ENCODE results near the gene CABYR.
"Not testable (repeated sequence)": the region's sequence is repeated elsewhere in the genome, so short reads cannot be mapped to it uniquely, and the experiment has no call there.

CABYR gene

DNA sequence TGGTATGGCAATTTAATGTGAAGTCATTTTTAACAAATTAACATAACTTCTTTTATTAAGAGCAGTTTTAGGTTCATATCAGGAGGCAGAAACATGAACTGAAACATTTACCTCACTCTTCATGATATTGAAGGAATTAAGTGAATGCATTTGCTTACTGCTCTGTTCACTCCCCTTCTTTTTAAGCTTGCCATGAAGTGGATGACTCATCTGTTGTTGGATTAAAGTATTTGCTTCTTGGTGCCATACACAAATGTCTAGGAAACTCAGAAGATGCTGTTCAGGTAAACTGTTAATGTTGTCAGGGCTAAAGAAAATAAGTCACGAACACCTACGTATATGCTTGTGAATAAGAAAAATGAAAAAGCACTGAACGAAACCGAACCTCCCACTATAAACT, 10.2 kb upstream of the CABYR start:
- DNase-seq (ENCODE audit: low read depth, low spot score), result no peak

DNA sequence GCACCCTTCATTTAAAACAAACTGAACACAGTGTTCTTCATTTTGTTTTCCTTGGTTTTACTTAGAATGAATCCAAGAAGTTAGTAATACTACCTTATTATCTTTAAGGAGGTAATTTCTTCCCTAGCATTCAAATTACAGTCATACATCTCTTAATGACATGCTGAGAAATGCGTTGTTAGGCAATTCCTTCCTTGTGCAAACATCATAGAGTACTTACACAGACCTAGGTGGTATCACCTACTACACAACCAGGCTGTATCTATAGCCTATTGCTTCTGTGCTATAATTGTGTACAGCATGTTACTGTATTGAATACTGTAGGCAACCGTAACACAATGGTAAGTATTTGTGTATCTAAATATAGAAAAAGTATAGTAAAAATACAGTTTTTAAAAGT, 8.4 kb upstream of the CABYR start:
- DNase-seq (ENCODE audit: low read depth, low spot score), result no peak

- no peak for DNase-seq (ENCODE audit: low read depth, low spot score)
These were observed 1.9 kb upstream of the CABYR start for GRCh38 chr18:24136967-24137373.

DNA sequence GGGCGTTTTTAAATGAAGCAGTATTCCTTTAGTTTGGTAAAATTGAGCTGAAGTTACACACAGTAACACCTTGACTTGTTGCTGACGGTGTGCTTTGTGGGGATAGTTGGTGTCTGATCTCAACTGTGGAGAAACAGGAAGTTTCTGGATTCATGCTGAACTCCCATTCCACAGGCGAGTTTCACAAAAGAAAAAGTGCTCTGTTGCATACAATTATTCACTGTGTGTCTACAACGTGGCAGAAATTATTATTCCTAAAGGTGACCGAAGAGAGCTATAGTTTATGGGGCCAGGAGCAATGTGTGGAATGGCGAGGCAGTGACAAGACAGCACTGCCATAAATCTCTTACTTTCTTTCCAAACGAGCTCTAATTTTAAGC, 463 bp upstream of the CABYR start:
- no peak for DNase-seq (ENCODE audit: low read depth, low spot score)

DNA sequence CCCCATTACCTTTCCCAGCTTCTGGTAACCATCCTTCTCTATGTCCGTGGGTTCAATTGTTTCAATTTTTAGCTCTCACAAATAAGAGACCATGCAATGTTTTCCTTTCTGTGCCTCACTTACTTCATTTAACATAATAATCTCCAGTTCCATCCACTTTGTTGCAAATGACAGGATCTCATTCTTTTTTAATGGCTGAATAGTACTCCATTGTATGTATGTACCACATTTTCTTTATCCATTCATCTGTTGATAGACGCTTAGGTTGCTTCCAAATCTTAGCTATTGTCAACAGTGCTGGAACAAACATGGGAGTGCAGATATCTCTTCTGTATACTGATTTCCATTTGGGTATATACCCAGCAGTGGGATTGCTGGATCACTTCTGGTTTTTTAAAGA, 1.8 kb downstream of the CABYR start:
- no peak for DNase-seq (ENCODE audit: low read depth, low spot score)

DNA sequence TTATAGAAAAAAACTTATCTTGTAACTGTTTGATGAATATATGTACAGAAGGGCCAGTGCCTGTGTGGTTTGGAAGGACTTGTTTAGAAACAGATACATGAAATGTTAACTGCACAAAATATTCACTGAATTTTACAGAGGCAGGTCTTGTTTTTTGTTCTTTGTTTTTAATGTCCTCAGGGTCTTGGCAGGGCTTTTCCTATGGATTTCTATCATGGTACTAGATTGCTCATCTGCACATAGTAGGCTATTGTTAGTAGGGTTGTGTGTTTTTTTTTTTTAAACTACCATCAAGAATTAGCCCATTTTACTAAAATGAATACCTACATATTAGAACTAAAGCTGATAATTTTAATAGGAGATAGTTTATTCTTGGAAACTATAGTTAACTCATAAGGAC, 3.5 kb downstream of the CABYR start:
- no peak for DNase-seq (ENCODE audit: low read depth, low spot score)

GRCh38 chr18:24149591-24149990, 10.7 kb downstream of the CABYR start:
- DNase-seq (ENCODE audit: low read depth, low spot score), result not testable (repeated sequence)

GRCh38 chr18:24153397-24153796, 14.5 kb downstream of the CABYR start:
- DNase-seq (ENCODE audit: low read depth, low spot score), result no peak

GRCh38 chr18:24157855-24158254, 19.0 kb downstream of the CABYR start:
- DNase-seq (ENCODE audit: low read depth, low spot score), result no peak

GRCh38 chr18:24160086-24160485, 21.2 kb downstream of the CABYR start:
- no peak for DNase-seq (ENCODE audit: low read depth, low spot score)

GRCh38 chr18:24161304-24161703, 22.4 kb downstream of the CABYR start:
- no peak for DNase-seq (ENCODE audit: low read depth, low spot score)

DNA sequence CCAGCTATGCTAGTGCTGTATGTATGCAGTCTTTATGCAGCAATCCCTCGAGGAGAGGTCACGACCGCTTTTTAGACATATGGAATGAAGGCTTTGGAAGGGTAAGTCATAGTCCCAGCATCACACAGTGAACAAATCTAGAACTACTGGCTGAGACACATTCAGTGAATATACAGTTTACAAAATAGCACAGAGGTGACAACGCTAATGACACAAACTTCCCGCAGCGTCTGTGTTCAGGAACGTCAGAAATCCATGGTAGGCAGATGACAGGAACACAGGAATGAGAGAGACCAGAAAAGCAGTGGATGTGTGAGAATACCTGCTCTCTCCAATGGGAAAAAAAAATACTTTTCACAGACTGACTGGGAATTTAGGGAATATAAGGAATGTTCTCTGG, 29.6 kb downstream of the CABYR start:
- no peak for DNase-seq (ENCODE audit: low read depth, low spot score)

GRCh38 chr18:24170360-24170759, 31.5 kb downstream of the CABYR start:
- no peak for DNase-seq (ENCODE audit: low read depth, low spot score)

- DNase-seq (ENCODE audit: low read depth, low spot score), result no peak
These were observed 35.1 kb downstream of the CABYR start for GRCh38 chr18:24173997-24174396.

GRCh38 chr18:24176727-24177416, 38.0 kb downstream of the CABYR start:
- DNase-seq (ENCODE audit: low read depth, low spot score), result no peak

DNA sequence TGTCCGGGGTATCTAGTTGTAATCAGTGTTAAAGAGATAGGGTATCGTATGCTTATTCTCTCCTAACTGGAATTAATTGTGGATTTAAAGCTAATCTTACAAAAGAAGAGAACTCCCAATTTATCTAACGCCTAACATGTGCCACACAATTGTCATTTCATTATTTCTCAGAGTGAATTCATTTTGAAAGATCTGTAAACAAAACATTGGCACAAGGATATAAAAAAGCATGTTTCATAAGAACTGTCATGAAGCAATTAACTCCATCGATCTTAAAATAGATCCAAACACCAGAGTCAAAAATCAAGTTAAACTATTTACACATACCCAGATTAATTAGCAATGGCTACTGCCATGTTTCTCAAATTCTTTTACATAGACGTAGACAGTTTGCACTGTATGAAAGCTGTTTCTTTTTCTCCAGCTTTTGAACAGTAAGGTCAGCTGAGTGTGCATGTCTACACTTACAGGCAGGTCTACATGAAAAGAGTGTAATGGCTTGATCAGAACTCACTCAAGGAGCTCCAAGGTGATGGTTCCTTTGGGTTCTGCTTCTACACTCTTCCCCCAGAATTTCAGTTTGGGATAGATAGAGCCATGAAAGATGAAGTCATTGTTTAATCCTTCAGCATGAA, 38.8 kb downstream of the CABYR start:
- no peak for DNase-seq (ENCODE audit: low read depth, low spot score)

DNA sequence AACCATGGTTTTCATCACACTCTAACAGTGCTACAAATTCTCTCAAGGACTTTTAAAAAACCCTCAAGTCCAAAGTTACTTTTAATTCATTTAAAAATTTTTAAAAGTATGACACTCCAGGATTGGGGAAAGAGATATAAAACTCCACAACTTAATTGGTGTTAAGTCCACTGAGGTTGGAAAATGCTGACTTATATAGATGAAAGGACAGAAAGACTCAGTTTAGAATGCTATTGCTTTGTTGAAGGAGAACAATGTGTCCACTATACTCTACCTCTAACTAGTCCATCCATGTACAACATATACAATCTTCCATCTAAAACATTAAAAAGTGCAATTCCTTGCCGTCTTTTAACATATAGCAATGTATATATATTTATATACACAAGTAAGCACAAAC, 41.2 kb downstream of the CABYR start:
- no peak for DNase-seq (ENCODE audit: low read depth, low spot score)

GRCh38 chr18:24181806-24182205, 42.9 kb downstream of the CABYR start:
- DNase-seq (ENCODE audit: low read depth, low spot score), result no peak

- no peak for DNase-seq (ENCODE audit: low read depth, low spot score)
These were observed 46.9 kb downstream of the CABYR start for GRCh38 chr18:24185805-24186204.

- no peak for DNase-seq (ENCODE audit: low read depth, low spot score)
These were observed 48.2 kb downstream of the CABYR start for GRCh38 chr18:24187049-24187448.

DNA sequence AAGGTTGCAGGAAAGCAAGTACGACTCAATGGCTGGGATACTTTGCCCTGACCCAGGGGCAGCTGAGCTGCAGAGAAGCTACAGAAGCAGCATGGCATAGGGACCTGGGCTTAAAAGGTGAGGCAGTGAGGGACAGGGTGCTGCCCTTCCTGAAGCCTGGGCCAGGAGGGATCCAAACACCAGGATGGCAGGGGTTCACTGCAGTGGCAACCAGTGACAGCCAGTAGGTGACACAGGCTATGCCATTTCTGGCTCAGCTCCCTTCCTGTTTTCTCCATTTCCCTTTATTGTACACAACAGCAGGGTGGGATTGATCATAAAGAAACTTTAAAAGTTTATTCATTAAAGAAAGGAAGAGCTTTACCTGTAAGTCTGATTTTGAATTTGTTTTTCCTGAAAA, 48.8 kb downstream of the CABYR start:
- DNase-seq (ENCODE audit: low read depth, low spot score), result no peak

GRCh38 chr18:24188120-24188519, 49.3 kb downstream of the CABYR start:
- no peak for DNase-seq (ENCODE audit: low read depth, low spot score)

DNA sequence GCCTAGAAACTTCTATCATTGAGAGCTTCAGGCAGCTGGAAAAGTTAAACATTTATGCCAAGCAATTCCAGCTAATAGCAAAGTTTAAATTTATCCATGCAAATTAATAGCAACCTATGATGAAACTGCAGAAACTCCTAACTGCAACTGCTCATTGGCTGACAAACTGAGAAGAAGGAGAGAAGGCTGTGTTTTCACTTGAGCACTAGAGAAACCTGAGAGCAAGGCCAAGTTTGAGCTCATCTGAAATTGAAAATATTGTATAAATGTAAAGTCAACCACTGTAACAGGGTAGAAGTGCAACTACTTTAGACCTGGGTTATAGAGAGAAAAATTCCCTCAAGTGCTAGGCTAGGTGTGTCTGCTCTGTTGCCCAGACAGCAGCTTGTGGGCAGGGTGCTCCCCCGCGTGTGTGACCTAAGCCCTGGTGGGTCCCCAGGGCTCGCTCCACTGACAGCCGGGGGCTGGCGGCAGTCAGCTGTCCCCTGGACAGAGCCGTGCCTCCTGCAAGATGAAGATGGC, 50.2 kb downstream of the CABYR start:
- DNase-seq (ENCODE audit: low read depth, low spot score), result no peak
